Ishikawa (cell line): ENCODE data around the gene CHRD.

Source experiments
- CEBPB ChIP-seq: IDR thresholded peaks from 2 replicates; pipeline ENCODE4 v1.6.1; 2012
- CREB1 ChIP-seq: IDR thresholded peaks from 2 replicates; pipeline ENCODE4 v1.6.1; 2012; ENCODE audit warnings: low read depth
- EGR1 ChIP-seq: IDR thresholded peaks from 2 replicates; pipeline ENCODE4 v1.6.1; 2012
- EP300 ChIP-seq: IDR thresholded peaks from 2 replicates; pipeline ENCODE4 v1.6.1; 2012; ENCODE audit warnings: borderline replicate concordance
- FOXM1 ChIP-seq: IDR thresholded peaks from 2 replicates; pipeline ENCODE4 v1.6.1; 2012; ENCODE audit warnings: low read depth, borderline replicate concordance
- MAX ChIP-seq: IDR thresholded peaks from 2 replicates; pipeline ENCODE4 v1.6.1; 2012
- NFIC ChIP-seq: IDR thresholded peaks from 2 replicates; pipeline ENCODE4 v1.6.1; 2012
- RAD21 ChIP-seq: IDR thresholded peaks from 2 replicates; pipeline ENCODE4 v1.6.1; 2012; ENCODE audit warnings: low read depth
- TAF1 ChIP-seq: IDR thresholded peaks from 2 replicates; pipeline ENCODE4 v1.6.1; 2012; ENCODE audit warnings: low read depth, mild to moderate bottlenecking
- TCF12 ChIP-seq: IDR thresholded peaks from 2 replicates; pipeline ENCODE4 v1.6.1; 2012; ENCODE audit warnings: low read depth
- TEAD4 ChIP-seq: IDR thresholded peaks from 2 replicates; pipeline ENCODE4 v1.6.1; 2012
- YY1 ChIP-seq: IDR thresholded peaks from 2 replicates; pipeline ENCODE4 v1.6.1; 2012; ENCODE audit warnings: low read depth
- ZBTB7A ChIP-seq: IDR thresholded peaks from 2 replicates; pipeline ENCODE4 v1.6.1; 2012; ENCODE audit warnings: low read depth
- TF ChIP-seq, protein P1 (sequence below): IDR thresholded peaks from 2 replicates; pipeline ENCODE4 v1.6.1; 2012
- TF ChIP-seq, protein P2 (sequence below): IDR thresholded peaks from 2 replicates; pipeline ENCODE4 v1.6.1; 2012; ENCODE audit warnings: low read depth, mild to moderate bottlenecking

The CHRD gene

GRCh38 chr3:184399410-184399809 is 19.6 kb downstream of the CHRD start:
- TF ChIP-seq CREB1 (no peak), TAF1 (no peak), CEBPB (no peak), TEAD4 (no peak), YY1 (no peak), EGR1 (no peak), ZBTB7A (no peak), NFIC (no peak), FOXM1 (no peak), RAD21 (no peak), EP300 (no peak), MAX (no peak), TCF12 (no peak)
- TF ChIP-seq, protein P1, sequence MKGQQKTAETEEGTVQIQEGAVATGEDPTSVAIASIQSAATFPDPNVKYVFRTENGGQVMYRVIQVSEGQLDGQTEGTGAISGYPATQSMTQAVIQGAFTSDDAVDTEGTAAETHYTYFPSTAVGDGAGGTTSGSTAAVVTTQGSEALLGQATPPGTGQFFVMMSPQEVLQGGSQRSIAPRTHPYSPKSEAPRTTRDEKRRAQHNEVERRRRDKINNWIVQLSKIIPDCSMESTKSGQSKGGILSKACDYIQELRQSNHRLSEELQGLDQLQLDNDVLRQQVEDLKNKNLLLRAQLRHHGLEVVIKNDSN, result no peak
- TF ChIP-seq, protein P2, sequence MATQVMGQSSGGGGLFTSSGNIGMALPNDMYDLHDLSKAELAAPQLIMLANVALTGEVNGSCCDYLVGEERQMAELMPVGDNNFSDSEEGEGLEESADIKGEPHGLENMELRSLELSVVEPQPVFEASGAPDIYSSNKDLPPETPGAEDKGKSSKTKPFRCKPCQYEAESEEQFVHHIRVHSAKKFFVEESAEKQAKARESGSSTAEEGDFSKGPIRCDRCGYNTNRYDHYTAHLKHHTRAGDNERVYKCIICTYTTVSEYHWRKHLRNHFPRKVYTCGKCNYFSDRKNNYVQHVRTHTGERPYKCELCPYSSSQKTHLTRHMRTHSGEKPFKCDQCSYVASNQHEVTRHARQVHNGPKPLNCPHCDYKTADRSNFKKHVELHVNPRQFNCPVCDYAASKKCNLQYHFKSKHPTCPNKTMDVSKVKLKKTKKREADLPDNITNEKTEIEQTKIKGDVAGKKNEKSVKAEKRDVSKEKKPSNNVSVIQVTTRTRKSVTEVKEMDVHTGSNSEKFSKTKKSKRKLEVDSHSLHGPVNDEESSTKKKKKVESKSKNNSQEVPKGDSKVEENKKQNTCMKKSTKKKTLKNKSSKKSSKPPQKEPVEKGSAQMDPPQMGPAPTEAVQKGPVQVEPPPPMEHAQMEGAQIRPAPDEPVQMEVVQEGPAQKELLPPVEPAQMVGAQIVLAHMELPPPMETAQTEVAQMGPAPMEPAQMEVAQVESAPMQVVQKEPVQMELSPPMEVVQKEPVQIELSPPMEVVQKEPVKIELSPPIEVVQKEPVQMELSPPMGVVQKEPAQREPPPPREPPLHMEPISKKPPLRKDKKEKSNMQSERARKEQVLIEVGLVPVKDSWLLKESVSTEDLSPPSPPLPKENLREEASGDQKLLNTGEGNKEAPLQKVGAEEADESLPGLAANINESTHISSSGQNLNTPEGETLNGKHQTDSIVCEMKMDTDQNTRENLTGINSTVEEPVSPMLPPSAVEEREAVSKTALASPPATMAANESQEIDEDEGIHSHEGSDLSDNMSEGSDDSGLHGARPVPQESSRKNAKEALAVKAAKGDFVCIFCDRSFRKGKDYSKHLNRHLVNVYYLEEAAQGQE, result no peak

GRCh38 chr3:184405075-184406030 is 25.5 kb downstream of the CHRD start:
- TF ChIP-seq TAF1 (no peak), ZBTB7A (no peak), FOXM1 (no peak), TEAD4 (no peak), YY1 (no peak), EP300 (no peak), CEBPB (no peak), EGR1 (no peak), NFIC (no peak), RAD21 (no peak), MAX (no peak), CREB1 (no peak), TCF12 (no peak)
- TF ChIP-seq, protein P1, result no peak
- TF ChIP-seq, protein P2, result no peak

- TF ChIP-seq FOXM1, result no peak
- TF ChIP-seq CREB1, result no peak
- no peak for TF ChIP-seq EGR1
- no peak for TF ChIP-seq EP300
- TF ChIP-seq RAD21, result no peak
- no peak for TF ChIP-seq TEAD4
- TF ChIP-seq, protein P2, result no peak
- no peak for TF ChIP-seq TCF12
- TF ChIP-seq ZBTB7A, result no peak
- TF ChIP-seq MAX, result no peak
- TF ChIP-seq, protein P1, result no peak
- no peak for TF ChIP-seq YY1
- TF ChIP-seq NFIC, result no peak
These were observed 29.6 kb downstream of the CHRD start for GRCh38 chr3:184409331-184409926.
